GM06990 (cell line): ENCODE results near the gene PRPF19.

Source experiments
- DNase-seq: peaks from one replicate; pipeline ENCODE4 v3.0.0-alpha.2; 2011; ENCODE audit not compliant: insufficient read length; ENCODE audit errors: extremely low read depth
- H3K27me3 ChIP-seq: replicated peaks from 2 replicates; pipeline ENCODE4 v1.6.0; 2011; ENCODE audit warnings: low read length; ENCODE audit not compliant: control insufficient read depth, insufficient read depth
- H3K36me3 ChIP-seq: 2 replicates; pipeline ENCODE4 v1.5.1; 2011; ENCODE audit warnings: low read length; ENCODE audit not compliant: control insufficient read depth, insufficient read depth
- H3K4me3 ChIP-seq: replicated peaks from 2 replicates; pipeline ENCODE4 v1.5.1; 2011; ENCODE audit warnings: low read depth, mild to moderate bottlenecking, control low read depth, low read length
- CTCF ChIP-seq: IDR thresholded peaks from 2 replicates; pipeline ENCODE4 v1.5.1; 2011; ENCODE audit warnings: low read length, control low read depth, mild to moderate bottlenecking, inconsistent platforms; ENCODE audit not compliant: insufficient read depth, poor library complexity, severe bottlenecking

Gene PRPF19

GRCh38 chr11:60906132-60906972, at the start of gene PRPF19:
Gene PRPF19 (minus strand): TSS chr11:60906585. CDS start chr11:60906382, 203 bp downstream.
- Histone ChIP-seq H3K27me3 (no peaks in the 10 kb centered on the region), H3K4me3 (peak within 1 kb of the TSS; percentile 93), H3K36me3 (peaks cover 14% of the 10 kb centered on the region)
- peak; percentile 95 for DNase-seq
- TF ChIP-seq CTCF: no peak

GRCh38 chr11:60955571-60955970, 49.2 kb upstream of the PRPF19 start:
- DNase-seq: no peak
- H3K4me3 ChIP-seq: no peak overlapping the region
- no peaks in the 10 kb centered on the region for H3K36me3 ChIP-seq
- no peak for TF ChIP-seq CTCF
- H3K27me3 ChIP-seq: no peaks in the 10 kb centered on the region

- peak; percentile 36 for DNase-seq
- no peak overlapping the region for H3K4me3 ChIP-seq
- no peaks in the 10 kb centered on the region for H3K36me3 ChIP-seq
- H3K27me3 ChIP-seq: no peaks in the 10 kb centered on the region
- peak; percentile 3 for TF ChIP-seq CTCF
Observed at GRCh38 chr11:60954421-60954820, 48.0 kb upstream of the PRPF19 start.

GRCh38 chr11:60953781-60954180, 47.4 kb upstream of the PRPF19 start:
- H3K4me3 ChIP-seq: no peak overlapping the region
- no peaks in the 10 kb centered on the region for H3K36me3 ChIP-seq
- DNase-seq: no peak
- TF ChIP-seq CTCF: no peak
- no peaks in the 10 kb centered on the region for H3K27me3 ChIP-seq

- TF ChIP-seq CTCF: no peak
- no peak for DNase-seq
- peak overlapping the region; percentile 91 for H3K4me3 ChIP-seq
- no peaks in the 10 kb centered on the region for H3K27me3 ChIP-seq
- no peaks in the 10 kb centered on the region; the same call in 1 of the 2 replicates for H3K36me3 ChIP-seq
Observed at GRCh38 chr11:60952742-60953170, 46.4 kb upstream of the PRPF19 start.
